Muscle of arm (tissue), 12 donors: ENCODE data around the gene SYT6. TPM values are rescaled to one million over a fixed set of nuclear protein-coding genes. Genes with fewer than 3 reads are reported as not detected.

Experiments used
- DNase-seq: peaks from one replicate; pipeline ENCODE4 v3.0.0-alpha.2; 2013
- polyA plus RNA-seq, 12 donors: library from polyadenylated mRNA; unstranded; fragments of 120-200 nt; gene quantifications; one replicate each; pipeline ENCODE4 v1.2.1, GENCODE V29; 2013; ENCODE audit not compliant: insufficient read length in 12 of 12

The SYT6 gene
- polyA plus RNA-seq, 12 donors = 0.94 to 3.5 (median 1.8) TPM; not detected in 1

- no peak for DNase-seq
Measured at GRCh38 chr1:114118351-114118990, 35.2 kb downstream of the SYT6 start.

DNA sequence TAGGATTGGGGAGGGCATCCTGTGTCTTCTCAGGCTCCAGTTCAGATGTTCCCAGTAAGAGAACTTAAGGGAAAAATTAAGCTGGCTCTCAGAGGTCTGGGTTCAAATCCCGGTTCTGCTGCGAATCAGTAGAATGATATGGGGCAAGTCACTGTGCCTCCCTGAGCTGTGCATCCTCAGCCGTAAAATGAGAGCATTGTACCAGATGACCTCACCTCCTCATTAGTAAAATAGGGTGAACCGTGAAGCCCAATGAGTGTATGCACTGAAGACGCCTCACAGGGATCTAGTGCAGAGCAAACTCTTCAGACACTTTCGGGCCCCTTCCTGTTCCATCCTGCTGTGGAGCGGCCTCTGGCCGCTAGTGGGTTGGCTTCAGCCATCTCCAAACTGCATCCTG, 36.0 kb downstream of the SYT6 start:
- DNase-seq = no peak

DNA sequence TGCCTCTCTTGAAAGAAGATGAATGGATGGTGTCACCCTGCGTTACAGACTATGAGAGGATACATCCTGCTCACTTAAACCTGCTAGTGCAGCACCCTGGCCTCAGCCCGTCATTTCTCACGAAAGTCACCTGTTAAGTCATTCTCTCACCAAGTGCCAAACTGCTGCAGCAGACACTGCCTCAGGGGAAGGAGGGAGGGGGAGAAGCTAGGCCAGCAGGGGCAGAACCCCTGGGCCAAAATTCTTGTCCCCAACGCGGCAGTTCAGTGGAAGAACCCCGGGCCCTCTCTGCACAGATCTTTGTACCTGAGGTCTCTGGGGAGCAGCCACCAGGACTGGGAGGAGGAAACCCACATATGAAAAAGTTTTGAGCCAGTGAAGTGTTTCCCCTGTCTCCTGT, 37.6 kb downstream of the SYT6 start:
- DNase-seq = no peak

- no peak for DNase-seq
Measured at GRCh38 chr1:114114185-114115094, 39.2 kb downstream of the SYT6 start.

DNA sequence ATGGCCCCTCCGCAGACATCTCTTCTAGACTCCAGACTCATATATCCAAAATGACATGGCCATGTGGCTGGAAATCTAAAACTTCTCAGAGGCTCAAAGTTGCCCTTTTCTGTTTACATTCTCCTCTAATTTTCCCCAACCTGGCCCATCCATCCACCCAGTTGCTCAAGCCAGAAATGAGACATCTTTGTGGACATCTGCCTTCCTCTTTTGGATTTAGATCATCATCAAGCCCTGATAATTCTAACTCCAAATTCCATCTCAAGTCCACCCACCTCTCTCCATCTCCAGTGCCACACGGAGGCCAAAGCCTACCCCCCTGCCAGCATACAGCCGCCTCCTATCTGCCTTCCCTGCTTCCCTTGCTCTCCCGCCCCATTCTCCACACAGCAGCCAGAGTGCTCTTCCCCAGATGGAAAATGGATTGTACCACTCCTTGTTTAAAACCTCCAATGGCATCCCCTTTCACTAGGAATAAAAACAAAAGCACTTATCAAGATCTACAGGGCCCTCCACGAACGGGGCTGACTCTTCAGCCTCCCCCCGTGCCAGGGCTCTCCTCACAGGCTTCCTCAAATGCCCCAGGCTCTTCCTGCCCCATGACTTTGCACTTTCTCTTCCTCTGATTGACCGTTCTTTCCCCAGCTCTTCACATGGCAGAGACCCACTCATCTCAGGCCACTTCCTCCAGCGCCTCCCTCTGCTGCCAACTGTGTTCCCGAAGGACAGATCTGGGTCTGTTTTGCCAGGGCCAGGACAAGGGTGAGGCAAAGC, 40.1 kb downstream of the SYT6 start:
- DNase-seq = no peak

GRCh38 chr1:114112775-114113174, 40.9 kb downstream of the SYT6 start:
- no peak for DNase-seq

DNA sequence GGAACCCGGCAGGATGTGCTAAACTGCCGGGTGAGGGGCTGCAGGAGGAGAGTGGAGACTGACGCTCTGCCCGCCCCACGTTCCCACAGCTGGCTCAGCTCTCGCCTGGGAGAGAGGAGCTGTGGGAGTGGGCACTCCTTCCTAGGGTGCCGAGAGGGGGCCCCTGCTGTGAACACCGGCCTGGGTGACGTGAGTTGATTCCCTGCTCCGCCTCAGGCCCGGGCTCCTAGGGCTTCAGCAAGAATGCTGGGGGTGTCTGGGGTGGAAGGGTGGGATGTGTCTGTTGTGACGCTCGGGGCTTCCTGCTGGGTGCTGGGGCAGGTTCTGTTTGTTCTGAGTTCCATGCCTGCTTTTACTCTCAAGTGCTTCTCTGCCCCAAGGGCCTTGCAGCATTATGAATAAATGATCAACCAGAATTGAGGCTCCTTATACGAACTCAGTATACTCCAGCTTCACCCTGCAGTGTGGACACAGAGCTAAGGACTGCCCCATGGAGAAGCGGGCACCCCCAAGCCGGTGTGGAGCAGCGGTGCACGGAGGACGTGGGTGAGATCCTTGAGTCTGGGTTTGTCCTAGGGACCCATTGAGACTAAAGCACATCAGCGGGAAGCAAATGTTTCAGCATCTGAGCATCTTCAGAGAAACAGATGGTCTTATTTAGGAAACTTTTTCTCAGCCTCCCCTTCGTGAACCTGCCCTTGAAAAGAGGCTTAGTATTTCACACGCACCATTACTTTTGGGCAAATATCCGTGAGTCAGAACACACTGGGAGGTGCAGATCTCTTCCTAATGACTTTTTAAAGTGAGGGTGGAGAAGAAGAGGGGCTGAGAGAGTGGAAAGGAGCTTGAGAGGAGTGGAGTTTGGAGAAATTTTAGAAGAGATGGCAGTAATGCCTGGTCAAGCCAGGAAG, 41.7 kb downstream of the SYT6 start:
- no peak for DNase-seq

DNA sequence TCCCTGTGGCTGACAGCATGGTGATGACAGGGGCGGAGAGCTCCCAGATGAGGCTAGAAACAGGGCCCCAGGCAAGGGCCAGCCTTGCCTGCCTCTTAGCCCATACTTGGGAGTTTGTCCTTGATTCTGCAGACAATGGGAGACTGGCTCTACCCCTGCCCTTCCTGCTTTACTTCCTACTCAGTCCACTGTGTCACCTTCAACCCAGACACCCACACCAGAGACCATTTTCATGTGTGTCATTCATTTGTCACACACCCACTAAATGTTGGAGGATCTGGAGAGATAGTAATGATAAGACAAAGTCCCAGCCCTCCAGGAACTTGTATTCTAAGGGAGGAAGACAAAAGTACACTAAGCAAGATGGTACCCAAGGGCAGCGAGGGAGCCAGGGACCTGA, 43.7 kb downstream of the SYT6 start:
- DNase-seq = no peak

DNA sequence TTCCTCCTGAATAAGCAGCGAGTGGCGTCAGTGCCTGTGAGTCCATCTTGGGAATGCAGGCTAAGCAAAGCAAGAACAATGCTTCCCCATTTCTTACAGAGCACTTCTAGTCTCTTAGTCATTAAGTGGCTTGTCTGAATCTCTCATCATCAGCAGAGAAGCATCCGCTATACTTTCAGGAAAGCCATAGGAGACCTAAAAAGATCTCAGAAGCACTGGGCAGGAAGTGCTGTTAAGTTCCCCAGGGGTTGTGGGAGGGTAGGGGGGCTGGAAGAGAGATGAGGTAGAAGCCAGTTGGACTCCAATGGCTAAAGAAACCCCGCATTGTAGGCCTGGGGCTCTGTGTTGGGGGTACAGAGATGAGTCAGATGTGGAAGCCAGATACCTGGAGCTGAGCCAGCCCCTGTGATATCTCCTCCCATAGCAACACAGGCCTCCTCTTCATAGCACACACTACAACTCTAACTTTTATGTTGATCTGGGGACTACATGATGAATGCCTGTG, 44.9 kb downstream of the SYT6 start:
- no peak for DNase-seq

DNA sequence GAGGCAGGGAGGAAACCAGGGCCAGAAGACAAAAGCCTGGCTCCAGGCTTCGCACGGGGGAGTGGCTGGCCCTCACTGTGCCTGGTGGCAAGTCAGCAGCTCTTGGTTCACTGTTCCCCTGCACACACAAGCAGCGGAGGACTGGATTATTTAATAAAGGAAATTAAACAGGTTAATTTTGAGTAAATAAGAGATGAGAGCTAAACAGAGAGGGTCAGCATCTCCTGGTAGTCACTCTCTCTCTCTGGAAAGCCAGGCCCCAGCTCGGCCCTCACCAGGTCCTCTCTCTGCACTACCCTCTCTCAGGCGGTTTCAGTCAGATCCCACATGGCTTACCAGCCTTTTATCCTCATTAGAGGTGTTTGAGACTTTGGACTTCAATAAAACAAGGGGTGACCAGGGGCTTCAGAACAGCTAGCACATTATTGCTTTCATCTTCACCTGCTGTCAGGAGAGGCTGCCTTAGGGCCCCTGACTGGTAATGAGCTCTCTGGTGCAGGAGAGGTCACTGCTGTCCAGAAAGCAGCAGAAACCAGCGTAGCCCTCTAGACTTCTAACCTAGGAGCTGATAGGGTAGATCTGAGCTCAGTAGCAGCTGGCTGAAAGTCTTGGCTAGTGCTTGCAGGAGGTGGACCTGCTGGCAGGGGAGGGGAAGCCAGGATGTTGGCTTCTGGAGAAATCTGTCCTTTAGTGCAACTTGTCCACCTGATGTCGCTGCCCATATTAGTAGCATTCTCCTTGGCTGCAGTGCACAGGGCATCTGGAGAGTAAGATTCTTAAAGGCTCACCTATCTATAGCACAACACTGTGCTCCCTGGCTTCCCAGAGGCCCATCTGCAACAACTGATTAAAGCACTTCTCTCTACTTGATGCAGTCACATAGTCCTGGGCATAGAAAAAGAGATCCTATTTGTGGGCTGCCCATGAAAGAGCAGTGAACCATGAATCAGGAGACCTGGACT, 45.9 kb downstream of the SYT6 start:
- DNase-seq = no peak

DNA sequence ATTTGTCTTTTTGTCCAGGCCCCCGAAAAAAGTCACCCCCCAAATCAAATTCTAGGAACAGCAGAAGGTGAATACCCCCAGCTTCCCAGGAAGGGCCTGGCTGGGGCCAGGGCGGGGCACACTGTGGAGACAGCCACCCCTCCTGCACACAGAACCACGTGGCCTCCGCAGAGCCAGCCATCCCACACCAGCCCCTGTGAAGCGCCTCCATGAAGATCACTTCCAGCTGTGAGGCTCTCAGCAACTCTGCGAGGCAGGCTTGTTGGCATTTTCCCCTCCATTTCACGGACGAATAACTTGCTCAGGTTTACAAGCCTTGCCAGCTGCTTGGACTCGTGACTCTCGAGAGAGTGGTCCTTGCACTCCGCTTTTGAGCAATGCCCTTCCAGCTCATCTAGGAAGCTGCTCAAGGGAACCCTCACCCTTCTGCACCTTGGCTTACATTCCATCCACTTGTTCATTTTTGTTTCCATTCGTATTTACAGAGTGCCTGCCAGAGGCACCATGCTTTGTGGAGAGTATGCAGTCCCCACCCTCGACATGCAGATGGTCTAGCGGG, 48.2 kb downstream of the SYT6 start:
- no peak for DNase-seq

DNA sequence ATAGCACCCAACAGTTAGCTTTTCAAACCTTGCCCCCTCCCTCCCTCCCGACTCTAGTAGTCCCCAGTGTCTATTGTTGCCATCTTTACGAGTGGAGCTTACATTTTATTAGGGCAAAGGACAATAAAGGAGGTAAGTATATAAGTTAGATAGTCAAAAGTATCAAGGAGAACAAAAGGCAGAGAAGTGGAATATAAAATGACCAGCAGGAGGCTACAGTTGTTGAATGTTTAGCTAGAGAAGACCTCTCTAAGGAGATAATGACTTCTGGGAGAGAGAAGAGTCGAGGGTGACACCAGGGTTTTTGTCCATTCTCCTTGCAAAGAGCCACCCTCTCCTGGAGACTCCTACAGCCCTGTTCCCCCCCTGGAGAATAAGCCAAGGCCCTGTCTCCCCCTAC, 48.7 kb downstream of the SYT6 start:
- DNase-seq = no peak

- no peak for DNase-seq
Measured at GRCh38 chr1:114103992-114104391, 49.7 kb downstream of the SYT6 start.

DNA sequence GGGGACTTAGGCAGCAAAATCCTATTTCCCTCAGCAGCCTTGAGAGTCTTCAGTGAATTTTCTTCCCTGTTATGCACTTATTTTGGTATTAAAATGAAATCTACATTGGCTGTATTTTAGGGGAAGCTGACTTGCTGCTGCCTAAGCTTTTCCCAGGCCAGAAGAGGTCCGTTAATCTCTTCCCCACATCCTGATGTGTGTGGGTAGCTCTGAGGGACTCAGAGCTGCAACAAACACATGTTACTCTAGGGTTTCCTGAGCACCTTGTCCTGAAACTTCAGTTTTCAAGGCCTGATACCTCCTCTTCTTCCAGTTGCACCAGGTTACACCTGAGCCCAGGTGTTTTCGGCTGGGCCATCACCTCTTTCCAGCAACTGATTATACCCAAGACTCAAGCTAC, 51.5 kb downstream of the SYT6 start:
- no peak for DNase-seq

DNA sequence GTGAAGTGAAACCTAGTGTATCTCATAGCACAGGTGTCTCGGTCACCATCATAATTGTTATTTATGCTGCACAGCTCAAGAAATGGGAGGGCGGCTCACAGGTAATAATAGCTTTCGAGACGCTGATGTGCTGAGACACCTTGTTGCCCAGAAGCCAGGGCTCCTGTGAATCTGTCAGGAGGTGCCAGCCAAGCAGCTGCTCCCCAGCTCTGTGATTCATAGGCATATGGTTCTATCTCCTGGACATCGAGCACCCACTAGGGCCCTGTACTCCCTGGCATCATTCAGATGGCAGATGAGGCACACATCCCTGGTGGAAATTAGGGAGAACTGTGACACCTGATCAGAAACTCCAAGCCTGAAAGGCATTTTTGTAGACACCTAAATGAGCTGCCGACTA, 53.5 kb downstream of the SYT6 start:
- DNase-seq = no peak

GRCh38 chr1:114099268-114099667, 54.4 kb downstream of the SYT6 start:
- DNase-seq = no peak

DNA sequence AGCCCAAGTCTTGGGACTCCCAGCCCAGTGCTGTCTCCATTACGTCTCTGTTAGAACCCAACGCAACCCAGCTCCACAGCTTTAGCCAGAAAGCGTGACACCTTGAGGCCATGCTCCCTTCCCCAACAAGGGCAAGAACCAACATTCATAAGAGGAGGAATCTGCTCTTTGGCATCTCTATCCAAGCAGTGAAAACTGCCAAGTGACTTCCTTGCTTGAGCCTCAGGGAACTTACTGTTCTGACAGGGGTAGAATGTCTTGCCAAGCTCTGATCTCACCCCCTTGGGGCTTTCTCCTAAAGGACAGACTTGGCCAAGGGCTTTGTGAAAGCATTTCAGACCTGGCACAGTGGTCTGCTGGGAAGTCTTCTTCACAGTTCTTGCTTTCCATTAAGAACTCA, 56.6 kb downstream of the SYT6 start:
- DNase-seq = no peak

GRCh38 chr1:114094675-114095074, 59.0 kb downstream of the SYT6 start:
- DNase-seq = no peak

DNA sequence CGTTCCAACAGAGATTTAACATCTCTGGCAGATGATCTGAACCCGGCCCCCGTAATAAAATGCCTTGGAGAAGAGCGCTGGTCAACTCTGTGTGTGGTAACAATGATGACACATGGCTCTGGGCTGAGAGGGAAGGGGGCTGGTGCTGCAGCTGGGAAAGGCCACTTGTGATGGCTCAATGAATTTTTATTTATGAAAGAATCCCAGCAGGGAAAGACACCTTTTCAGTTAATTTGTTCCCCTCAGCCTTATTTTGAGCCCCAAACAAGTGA, 59.4 kb downstream of the SYT6 start:
- DNase-seq = no peak
